PC-3 (cell line): ENCODE results near the gene KCTD8.

Experiments used
- EZH2 ChIP-seq: fragments of 300-600 bp; sonication (generic); IDR thresholded peaks from one replicate; pipeline ENCODE4 v1.6.1; 2017; ENCODE audit warnings: antibody characterized with exemption, mild to moderate bottlenecking, low read length; ENCODE audit not compliant: unreplicated experiment
- EZH2phosphoT487 ChIP-seq: fragments of 300-600 bp; sonication (generic); IDR thresholded peaks from 2 replicates; pipeline ENCODE4 v1.6.1; 2018; ENCODE audit warnings: mild to moderate bottlenecking, antibody characterized with exemption, low read length, borderline replicate concordance
- TF ChIP-seq, protein P1 (sequence below): fragments of 300-600 bp; sonication (generic); conservative IDR thresholded peaks from 2 replicates; pipeline ENCODE4 v1.5.1; 2017; ENCODE audit warnings: antibody characterized with exemption, low read depth, mild to moderate bottlenecking, low read length

DNA sequence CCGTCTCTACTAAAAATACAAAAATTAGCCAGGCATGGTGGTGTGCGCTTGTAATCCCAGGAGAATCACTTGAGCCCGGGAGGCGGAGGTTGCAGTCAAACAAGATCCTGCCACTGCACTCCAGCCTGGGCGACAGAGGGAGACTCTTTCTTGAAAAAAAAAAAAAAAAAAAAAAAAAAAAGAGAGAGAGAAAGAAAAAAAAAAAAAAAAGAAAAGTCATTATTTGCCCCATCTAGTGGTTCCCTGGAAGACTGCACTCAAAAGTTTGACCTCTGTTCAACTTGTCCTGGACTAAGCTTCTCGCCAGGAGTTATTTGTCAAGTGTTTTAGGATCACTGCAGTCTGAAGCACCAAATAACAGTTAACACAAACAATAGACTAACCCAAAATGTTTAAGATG, 45.3 kb upstream of the KCTD8 start:
- TF ChIP-seq, protein P1, sequence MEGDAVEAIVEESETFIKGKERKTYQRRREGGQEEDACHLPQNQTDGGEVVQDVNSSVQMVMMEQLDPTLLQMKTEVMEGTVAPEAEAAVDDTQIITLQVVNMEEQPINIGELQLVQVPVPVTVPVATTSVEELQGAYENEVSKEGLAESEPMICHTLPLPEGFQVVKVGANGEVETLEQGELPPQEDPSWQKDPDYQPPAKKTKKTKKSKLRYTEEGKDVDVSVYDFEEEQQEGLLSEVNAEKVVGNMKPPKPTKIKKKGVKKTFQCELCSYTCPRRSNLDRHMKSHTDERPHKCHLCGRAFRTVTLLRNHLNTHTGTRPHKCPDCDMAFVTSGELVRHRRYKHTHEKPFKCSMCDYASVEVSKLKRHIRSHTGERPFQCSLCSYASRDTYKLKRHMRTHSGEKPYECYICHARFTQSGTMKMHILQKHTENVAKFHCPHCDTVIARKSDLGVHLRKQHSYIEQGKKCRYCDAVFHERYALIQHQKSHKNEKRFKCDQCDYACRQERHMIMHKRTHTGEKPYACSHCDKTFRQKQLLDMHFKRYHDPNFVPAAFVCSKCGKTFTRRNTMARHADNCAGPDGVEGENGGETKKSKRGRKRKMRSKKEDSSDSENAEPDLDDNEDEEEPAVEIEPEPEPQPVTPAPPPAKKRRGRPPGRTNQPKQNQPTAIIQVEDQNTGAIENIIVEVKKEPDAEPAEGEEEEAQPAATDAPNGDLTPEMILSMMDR: peak; percentile 49; the same call in 1 of the 2 replicates
- no peak for TF ChIP-seq EZH2phosphoT487
- TF ChIP-seq EZH2: no peak
